ENCODE results near the gene SUGCT.

The SUGCT gene

DNA sequence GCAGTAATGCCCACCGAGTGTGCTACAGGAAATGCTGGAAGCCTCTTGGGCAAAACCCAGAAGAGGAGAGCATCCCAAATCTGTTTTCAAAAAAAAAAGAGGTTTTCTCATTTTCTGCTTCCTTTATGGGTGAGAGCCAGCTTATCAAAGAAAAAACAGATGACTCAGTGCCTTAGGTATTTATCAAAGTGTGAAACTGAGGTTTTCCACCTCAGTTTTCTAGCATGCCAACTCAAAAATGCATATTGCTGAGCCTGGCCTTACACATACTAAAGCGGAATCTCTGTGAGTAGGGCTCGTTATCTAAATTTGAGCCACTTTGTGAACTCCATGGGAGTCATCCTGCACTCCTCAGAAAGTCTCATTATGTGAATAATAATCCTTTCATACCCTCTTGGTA, 705.1 kb downstream of the SUGCT start:
- ChIA-PET CTCF (interaction anchor here (0.6 kb wide), 1 partner anchor 1180 kb away, joined by 3 read pairs; no protein-coding TSS in a partner anchor), POLR2A (no interaction called here)
- H3K4me3 ChIP-seq (ENCODE audit: low read depth, low read length): no peak overlapping the region
- no peaks in the 10 kb centered on the region for H3K4me1 ChIP-seq (ENCODE audit: control insufficient read depth, insufficient read depth, low read length)
- TF ChIP-seq, protein P1, sequence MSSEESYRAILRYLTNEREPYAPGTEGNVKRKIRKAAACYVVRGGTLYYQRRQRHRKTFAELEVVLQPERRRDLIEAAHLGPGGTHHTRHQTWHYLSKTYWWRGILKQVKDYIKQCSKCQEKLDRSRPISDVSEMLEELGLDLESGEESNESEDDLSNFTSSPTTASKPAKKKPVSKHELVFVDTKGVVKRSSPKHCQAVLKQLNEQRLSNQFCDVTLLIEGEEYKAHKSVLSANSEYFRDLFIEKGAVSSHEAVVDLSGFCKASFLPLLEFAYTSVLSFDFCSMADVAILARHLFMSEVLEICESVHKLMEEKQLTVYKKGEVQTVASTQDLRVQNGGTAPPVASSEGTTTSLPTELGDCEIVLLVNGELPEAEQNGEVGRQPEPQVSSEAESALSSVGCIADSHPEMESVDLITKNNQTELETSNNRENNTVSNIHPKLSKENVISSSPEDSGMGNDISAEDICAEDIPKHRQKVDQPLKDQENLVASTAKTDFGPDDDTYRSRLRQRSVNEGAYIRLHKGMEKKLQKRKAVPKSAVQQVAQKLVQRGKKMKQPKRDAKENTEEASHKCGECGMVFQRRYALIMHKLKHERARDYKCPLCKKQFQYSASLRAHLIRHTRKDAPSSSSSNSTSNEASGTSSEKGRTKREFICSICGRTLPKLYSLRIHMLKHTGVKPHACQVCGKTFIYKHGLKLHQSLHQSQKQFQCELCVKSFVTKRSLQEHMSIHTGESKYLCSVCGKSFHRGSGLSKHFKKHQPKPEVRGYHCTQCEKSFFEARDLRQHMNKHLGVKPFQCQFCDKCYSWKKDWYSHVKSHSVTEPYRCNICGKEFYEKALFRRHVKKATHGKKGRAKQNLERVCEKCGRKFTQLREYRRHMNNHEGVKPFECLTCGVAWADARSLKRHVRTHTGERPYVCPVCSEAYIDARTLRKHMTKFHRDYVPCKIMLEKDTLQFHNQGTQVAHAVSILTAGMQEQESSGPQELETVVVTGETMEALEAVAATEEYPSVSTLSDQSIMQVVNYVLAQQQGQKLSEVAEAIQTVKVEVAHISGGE (tag by site-specific recombination; conservative IDR thresholded peaks at IDR 0.05; ENCODE audit: low read depth): no peak
- TF ChIP-seq ZIC2 (tag by site-specific recombination; IDR thresholded peaks at IDR 0.05) (no peak), ZNF16 (tag by site-specific recombination; IDR thresholded peaks at IDR 0.05; ENCODE audit: low read depth) (no peak), SP7 (tag by site-specific recombination; IDR thresholded peaks at IDR 0.05) (no peak), RBAK (tag by site-specific recombination; IDR thresholded peaks at IDR 0.05) (no peak), SP3 (tag by site-specific recombination; IDR thresholded peaks at IDR 0.05) (no peak), ZNF302 (tag by site-specific recombination; IDR thresholded peaks at IDR 0.05; ENCODE audit: low read depth) (no peak)
- TF ChIP-seq, protein P2, sequence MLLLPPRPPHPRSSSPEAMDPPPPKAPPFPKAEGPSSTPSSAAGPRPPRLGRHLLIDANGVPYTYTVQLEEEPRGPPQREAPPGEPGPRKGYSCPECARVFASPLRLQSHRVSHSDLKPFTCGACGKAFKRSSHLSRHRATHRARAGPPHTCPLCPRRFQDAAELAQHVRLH (tag by site-specific recombination; IDR thresholded peaks at IDR 0.05): no peak
- TF ChIP-seq, protein P3, sequence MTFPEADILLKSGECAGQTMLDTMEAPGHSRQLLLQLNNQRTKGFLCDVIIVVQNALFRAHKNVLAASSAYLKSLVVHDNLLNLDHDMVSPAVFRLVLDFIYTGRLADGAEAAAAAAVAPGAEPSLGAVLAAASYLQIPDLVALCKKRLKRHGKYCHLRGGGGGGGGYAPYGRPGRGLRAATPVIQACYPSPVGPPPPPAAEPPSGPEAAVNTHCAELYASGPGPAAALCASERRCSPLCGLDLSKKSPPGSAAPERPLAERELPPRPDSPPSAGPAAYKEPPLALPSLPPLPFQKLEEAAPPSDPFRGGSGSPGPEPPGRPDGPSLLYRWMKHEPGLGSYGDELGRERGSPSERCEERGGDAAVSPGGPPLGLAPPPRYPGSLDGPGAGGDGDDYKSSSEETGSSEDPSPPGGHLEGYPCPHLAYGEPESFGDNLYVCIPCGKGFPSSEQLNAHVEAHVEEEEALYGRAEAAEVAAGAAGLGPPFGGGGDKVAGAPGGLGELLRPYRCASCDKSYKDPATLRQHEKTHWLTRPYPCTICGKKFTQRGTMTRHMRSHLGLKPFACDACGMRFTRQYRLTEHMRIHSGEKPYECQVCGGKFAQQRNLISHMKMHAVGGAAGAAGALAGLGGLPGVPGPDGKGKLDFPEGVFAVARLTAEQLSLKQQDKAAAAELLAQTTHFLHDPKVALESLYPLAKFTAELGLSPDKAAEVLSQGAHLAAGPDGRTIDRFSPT (tag by site-specific recombination; IDR thresholded peaks at IDR 0.05): no peak
- TF ChIP-seq, protein P4, sequence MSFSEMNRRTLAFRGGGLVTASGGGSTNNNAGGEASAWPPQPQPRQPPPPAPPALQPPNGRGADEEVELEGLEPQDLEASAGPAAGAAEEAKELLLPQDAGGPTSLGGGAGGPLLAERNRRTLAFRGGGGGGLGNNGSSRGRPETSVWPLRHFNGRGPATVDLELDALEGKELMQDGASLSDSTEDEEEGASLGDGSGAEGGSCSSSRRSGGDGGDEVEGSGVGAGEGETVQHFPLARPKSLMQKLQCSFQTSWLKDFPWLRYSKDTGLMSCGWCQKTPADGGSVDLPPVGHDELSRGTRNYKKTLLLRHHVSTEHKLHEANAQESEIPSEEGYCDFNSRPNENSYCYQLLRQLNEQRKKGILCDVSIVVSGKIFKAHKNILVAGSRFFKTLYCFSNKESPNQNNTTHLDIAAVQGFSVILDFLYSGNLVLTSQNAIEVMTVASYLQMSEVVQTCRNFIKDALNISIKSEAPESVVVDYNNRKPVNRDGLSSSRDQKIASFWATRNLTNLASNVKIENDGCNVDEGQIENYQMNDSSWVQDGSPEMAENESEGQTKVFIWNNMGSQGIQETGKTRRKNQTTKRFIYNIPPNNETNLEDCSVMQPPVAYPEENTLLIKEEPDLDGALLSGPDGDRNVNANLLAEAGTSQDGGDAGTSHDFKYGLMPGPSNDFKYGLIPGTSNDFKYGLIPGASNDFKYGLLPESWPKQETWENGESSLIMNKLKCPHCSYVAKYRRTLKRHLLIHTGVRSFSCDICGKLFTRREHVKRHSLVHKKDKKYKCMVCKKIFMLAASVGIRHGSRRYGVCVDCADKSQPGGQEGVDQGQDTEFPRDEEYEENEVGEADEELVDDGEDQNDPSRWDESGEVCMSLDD (tag by site-specific recombination; IDR thresholded peaks at IDR 0.05): no peak
- TF ChIP-seq, protein P5, sequence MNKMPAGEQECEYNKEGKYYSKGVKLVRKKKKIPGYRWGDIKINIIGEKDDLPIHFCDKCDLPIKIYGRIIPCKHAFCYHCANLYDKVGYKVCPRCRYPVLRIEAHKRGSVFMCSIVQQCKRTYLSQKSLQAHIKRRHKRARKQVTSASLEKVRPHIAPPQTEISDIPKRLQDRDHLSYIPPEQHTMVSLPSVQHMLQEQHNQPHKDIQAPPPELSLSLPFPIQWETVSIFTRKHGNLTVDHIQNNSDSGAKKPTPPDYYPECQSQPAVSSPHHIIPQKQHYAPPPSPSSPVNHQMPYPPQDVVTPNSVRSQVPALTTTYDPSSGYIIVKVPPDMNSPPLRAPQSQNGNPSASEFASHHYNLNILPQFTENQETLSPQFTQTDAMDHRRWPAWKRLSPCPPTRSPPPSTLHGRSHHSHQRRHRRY (tag by site-specific recombination; IDR thresholded peaks at IDR 0.05): no peak
- TF ChIP-seq, protein P6, sequence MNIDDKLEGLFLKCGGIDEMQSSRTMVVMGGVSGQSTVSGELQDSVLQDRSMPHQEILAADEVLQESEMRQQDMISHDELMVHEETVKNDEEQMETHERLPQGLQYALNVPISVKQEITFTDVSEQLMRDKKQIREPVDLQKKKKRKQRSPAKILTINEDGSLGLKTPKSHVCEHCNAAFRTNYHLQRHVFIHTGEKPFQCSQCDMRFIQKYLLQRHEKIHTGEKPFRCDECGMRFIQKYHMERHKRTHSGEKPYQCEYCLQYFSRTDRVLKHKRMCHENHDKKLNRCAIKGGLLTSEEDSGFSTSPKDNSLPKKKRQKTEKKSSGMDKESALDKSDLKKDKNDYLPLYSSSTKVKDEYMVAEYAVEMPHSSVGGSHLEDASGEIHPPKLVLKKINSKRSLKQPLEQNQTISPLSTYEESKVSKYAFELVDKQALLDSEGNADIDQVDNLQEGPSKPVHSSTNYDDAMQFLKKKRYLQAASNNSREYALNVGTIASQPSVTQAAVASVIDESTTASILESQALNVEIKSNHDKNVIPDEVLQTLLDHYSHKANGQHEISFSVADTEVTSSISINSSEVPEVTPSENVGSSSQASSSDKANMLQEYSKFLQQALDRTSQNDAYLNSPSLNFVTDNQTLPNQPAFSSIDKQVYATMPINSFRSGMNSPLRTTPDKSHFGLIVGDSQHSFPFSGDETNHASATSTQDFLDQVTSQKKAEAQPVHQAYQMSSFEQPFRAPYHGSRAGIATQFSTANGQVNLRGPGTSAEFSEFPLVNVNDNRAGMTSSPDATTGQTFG (tag by site-specific recombination; IDR thresholded peaks at IDR 0.05; ENCODE audit: borderline replicate concordance): no peak
- TF ChIP-seq, protein P7, sequence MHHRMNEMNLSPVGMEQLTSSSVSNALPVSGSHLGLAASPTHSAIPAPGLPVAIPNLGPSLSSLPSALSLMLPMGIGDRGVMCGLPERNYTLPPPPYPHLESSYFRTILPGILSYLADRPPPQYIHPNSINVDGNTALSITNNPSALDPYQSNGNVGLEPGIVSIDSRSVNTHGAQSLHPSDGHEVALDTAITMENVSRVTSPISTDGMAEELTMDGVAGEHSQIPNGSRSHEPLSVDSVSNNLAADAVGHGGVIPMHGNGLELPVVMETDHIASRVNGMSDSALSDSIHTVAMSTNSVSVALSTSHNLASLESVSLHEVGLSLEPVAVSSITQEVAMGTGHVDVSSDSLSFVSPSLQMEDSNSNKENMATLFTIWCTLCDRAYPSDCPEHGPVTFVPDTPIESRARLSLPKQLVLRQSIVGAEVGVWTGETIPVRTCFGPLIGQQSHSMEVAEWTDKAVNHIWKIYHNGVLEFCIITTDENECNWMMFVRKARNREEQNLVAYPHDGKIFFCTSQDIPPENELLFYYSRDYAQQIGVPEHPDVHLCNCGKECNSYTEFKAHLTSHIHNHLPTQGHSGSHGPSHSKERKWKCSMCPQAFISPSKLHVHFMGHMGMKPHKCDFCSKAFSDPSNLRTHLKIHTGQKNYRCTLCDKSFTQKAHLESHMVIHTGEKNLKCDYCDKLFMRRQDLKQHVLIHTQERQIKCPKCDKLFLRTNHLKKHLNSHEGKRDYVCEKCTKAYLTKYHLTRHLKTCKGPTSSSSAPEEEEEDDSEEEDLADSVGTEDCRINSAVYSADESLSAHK (tag by site-specific recombination; IDR thresholded peaks at IDR 0.05): no peak
- no peaks in the 10 kb centered on the region for H3K36me3 ChIP-seq (ENCODE audit: control insufficient read depth in 2 of 2, insufficient read depth in 1 of 2, low read length in 2 of 2)
- H3K9me3 ChIP-seq (ENCODE audit: control insufficient read depth, insufficient read depth, low read depth, low read length): no peaks in the 10 kb centered on the region
- no peak overlapping the region for H3K27ac ChIP-seq (ENCODE audit: extremely low read depth, low read depth, low read length)

Measured in HEK293 (cell line).